GM21360 (cell line): ENCODE measurements around the gene RNF17.

Experiments used
- ATAC-seq: cut with Tn5 transposase; IDR thresholded peaks from one replicate; pipeline ENCODE4 v1.9.1; 2021; ENCODE audit warnings: mild to moderate bottlenecking, moderate library complexity; ENCODE audit not compliant: unreplicated experiment

The RNF17 gene

DNA sequence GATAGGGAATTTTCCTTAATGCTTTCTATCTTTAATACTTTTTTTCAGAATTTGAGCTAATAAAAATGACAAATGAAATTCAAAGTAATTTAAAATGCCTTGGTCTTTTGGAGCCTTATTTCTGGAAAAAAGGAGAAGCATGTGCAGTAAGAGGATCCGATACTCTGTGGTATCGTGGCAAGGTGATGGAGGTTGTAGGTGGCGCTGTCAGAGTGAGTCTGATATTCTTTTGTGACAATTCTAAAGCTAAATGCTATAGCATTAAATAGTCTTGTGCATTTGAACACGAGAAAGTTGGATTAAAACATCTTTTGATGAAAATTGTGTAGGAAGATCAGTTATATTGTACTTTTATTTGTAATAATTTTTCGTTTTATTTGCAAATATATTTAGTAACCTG, 95.0 kb downstream of the RNF17 start:
- no peak for ATAC-seq

DNA sequence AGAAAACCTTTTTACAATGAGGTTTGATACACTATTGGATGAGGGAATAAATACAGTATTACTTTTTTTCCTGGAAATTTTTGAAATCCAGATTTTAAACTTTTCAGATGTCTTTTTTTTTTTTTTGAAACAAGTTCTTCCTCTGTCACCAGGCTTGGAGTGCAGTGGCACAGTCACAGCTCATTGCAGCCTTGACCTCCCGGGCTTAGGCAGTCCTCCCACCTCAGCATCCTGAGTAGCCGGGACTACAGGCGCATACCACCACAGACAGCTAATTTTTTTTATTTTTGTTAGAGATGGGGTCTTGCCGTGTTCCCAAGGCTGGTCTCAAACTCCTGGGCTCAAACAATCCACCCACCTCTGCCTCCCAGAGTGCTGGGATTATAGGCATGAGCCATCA, 96.8 kb downstream of the RNF17 start:
- no peak for ATAC-seq

DNA sequence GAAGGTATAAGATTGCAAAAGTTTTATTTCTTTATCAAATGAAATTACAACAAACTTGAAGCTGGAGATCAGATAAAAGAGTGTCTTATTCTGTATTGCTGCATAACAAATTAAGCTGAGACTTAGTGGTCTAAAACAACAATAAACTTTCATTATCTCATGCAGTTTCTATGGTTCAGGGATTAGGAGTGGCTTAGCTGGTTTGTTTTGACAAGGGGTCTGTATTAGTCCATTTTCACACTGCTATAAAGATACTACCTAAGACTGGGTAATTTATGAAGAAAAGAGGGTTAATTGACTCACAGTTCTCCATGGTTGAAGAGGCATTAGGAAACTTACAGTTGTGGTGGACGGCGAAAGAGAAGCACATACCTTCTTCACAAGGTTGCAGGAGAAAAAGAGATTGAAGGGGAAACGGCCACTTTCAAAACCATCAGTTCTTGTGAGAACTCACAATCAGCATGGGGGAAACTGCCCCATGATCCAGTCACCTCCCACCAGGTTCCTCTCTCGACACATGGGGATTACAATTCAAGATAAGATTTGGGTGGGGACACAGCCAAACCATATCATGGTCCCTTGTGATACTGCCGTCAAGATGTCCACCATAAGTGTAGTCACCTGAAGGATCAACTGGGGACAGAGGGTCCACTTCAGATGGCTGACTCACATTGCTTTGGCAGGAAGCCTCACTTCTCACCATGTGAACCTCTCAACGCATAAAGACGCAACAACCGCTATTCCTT, 97.8 kb downstream of the RNF17 start:
- no peak for ATAC-seq

DNA sequence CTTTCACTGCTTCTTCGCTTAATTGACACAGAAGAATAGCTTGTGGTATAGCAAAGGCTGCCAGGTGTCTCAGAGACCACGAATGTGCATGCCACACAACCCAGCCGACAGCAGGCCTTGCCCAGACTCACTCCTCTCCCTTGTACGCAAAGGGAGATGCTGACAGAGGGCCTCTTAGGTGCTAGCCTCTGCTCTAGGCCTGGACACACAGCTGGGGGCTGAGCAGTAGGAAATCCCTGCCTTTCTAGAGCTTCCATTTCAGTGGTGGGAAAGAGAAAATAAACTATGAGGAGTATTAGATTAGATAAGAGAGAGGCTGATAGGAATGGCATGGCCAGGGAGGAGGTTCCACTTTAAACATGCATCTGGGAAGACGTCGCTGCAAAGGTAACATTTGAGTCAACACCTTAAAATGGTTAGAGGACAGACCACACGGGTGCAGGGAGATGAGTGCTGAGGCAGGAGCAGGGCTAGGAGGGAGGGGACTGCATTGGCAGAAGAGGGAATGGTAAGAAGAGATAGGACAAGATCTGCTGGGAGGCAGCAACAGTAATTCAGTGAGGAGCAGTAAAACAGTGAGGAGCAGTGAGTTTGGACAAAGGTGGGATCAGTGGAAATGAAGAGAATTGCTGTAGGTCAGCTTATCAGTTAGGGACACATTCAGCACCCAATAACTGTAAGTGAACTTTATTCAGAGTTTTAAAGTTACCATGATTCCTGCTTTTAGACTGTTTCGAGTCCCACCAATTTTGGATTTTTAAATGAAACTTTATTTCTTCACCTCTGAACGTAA, 100.0 kb downstream of the RNF17 start:
- no peak for ATAC-seq

DNA sequence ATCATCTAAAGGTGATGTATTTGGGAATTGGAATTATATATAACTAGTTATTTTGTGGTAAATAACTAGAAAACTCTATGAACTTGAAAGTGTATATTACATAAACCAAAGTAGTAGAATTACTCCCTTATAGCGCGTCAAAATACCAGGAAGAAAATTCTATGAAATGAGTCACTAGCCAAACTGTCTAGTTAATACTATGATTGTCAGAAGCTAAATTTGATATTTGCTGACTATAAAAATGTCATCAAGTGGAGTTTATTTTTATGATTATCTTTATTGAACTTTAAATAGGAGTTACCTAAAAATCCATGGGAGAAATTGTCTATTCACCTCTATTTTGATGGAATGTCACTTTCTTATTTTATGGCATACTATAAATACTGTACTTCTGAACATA, 100.6 kb downstream of the RNF17 start:
- no peak for ATAC-seq

DNA sequence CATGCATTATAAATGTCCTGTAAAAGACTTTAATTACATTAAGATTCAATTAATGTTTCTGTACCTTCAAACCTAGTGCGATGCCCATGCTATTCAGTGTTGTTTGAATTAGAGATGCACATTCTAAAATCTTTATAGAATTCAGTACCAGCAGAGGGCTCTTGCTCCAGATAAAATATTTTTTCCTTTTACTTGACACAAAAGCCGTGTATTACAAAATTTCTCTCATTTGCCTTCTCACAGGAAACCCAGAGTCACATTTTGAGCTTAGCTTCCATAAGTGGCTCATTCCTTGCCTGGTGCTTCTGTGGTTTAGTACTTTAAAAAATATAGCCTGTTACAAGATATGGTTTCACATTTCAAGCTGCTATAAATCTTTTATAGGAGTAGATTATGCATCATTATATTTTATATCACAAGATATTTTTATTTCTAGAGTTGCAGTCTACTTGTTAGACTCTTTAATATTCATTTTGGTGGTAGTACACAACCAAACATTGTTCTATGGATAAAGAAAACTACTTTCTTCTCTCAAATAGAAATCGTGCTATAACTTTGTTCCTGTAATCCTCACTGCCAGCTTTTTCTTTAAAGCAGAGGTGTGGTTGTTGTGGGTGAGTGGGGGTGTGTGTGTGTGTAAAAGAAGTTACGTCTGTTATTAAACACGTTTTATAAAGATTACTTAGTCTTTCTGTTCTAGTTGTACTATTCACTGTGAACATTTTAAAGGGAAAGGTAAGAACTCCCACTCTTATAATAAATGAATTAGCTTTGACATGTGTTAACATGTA, 101.4 kb downstream of the RNF17 start:
- ATAC-seq = no peak

DNA sequence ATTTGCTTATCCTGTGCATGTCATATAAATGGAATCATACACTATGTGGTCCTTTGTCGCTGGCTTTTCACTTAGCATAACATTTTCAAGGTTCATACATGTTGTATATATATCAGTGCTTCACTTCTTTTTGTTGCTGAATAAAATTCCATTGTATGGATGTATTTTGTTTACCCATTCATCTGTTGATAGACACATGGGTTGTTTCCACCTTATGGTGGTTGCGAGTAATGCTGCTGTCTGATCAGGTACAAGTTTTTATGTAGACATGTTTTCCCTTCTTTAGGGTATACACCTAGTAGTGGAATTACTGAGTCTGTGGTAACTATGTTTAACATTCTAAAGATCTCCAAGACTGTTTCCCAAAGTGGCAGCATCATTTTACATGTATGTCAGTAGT, 102.5 kb downstream of the RNF17 start:
- no peak for ATAC-seq

DNA sequence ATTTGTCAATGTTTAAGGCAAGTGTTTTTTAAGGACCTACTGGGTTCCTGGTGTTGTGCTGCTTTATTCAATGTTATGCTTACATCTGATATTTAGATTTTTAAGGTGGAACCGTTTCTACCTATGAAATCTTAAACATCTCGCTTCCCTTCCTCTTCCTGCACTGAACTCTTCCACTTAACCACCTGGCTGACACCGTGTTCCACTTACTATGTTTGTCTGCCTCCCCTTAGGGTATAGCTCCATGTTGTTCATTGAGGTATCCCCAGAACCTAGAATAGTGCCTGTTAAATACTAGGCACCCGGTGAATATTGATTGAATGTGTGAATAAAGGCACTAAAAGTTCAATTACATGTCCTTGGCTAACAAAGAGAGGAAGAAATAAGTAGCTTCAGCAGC, 104.9 kb downstream of the RNF17 start:
- ATAC-seq = no peak

DNA sequence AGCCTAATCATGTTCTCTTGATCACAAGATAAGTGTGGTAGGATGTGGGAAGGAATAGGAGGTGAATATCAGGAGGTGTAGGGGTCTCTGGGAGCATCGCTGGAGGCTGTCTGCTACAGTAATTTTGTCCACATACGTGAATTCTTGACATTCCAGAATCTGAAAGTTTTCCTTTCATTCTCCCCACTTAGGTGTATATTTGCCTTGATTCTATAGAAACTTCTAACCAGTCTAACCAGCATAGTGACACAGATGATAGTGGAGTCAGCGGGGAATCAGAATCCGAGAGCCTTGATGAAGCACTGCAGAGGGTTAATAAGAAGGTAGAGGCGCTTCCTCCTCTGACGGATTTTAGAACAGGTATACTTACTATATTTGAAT, 106.4 kb downstream of the RNF17 start:
- ATAC-seq = no peak

DNA sequence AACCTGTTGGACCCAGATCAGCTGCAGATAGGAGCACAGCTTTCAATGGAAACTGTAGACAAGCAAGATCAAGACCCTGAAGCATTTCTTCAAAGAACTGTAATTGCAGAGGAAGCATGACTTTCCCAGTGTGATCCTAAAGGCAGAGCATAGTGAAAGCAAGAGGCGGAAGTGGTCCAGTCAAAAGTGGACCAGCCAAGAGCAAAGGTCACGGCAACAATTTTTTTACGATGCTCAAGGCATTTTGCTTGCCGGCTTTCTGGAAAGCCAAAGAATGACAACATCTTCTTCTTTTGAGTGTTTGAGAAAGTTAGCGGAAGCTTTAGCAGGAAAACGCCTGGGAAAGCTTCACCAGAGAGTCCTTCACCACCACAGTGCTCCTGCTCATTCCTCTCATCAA, 111.6 kb downstream of the RNF17 start:
- ATAC-seq = no peak

DNA sequence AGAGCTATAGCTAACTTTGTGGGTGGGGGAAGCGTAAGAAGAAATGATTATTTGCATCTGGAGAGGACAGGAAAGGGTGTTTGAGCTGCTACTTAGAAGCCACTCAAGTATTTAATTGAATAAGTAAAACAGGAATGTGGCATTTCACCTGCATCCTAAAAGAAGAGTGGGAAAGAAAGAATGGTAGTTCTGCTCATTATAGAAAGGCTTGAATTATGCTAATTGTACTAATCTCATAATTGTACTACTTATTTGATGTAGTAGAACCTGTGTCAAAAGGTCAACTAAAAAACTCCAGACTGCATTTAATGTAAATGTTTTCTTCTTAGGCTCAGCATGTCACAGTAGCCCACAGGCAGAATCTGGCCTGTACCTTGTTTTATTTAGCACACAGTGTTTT, 113.6 kb downstream of the RNF17 start:
- ATAC-seq = no peak

DNA sequence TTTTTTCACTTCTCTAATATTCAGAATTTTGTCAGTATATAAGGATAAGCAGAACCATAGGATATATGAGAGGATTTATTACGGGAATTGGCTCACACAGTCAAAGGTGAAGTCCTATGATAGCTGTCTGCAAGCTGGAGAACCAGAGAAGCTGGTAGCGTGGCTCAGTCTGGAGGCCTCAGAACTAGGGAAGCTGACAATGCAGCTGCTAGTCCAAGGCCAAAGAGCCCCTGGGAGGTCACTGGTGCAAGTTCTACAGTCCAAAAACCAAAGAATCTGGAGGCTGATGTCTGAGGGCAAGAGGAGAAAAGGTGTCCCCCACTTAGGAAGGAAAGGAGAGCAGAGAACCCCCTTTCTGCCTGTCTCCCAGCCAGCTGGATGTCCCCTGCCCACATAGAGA, 114.4 kb downstream of the RNF17 start:
- ATAC-seq = no peak

DNA sequence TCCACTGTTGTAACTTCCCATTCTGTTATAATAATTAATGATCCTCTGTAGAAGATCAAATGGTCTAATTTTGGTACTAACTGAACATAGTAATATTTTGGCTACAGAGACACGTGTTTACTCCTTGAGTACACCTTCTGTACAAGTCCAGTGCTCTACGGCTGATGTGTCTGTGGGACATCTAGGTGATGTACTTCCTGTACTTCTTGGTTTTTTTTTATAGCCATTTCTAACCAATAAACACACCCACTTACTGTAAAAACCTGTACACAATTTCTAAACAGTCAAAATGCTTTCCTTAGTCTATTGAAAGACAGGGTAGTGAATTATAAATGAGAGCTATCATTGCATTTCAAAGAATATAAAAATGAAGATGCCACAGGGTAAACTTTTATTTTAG, 118.7 kb downstream of the RNF17 start:
- ATAC-seq = no peak

DNA sequence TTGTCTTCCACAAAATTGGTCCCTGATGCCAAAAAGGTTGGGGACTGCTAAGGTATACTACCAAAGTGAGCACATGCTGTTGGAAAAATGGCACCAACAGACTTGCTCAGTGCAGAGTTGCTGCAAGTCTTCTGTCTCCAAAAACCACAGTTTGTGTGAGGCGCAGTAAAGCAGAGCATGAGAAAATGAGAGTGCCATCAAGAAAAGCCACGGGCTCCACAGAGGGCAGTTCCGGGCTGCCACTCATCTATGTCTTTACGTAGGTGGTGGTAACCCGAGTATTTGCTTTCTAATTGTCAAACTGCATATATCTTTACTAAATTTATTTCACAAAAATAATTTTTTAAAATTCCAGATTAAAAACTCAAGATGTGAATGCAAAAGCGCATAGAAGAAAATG, 123.8 kb downstream of the RNF17 start:
- no peak for ATAC-seq

DNA sequence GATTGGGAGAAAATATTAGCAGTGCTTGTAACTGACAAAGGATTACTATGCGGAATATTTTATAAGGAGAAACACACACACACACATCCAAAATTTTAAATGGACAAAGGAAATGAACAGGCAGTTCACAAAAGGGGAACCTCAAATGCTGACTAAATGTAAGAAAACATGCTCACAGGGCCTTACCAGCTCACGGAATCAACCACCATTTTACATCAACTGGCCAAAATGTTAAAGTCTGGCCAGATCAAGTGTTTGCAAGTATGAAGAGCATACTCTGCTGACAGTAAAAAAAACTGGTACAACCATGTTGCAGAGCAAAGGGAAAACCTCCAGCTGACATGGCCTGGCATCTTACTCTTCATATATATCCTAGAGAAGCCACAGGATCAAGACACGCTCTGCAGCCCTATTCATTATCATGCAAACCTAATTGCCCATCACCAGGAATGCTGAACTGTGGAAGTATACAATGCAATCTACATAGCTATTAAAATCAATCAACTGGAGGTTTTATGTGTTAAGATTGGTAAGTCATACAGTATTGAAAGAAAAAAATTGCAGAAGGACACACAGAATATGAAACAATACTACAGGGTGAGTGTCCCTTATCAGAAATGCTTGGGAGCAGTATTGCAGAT, 124.4 kb downstream of the RNF17 start:
- ATAC-seq = no peak

DNA sequence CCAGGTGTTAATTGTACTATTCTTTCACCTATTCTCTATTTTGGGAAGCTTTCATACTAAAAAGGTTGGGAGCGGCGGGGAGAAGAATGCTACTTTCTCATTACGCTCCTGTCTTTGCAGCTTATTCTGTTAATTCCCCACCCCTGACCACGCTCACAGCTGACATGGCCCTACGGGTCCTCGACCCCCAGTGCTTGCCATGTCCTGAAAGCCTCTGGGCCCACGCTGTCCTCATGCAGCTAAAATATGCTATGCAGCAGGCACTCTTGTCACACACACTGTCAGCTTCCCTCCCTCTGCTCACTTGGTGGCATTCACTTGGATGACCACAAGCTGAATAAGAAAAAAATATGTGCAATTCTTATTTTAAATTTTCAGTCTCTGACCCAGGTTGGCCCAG, 126.3 kb downstream of the RNF17 start:
- ATAC-seq = no peak

DNA sequence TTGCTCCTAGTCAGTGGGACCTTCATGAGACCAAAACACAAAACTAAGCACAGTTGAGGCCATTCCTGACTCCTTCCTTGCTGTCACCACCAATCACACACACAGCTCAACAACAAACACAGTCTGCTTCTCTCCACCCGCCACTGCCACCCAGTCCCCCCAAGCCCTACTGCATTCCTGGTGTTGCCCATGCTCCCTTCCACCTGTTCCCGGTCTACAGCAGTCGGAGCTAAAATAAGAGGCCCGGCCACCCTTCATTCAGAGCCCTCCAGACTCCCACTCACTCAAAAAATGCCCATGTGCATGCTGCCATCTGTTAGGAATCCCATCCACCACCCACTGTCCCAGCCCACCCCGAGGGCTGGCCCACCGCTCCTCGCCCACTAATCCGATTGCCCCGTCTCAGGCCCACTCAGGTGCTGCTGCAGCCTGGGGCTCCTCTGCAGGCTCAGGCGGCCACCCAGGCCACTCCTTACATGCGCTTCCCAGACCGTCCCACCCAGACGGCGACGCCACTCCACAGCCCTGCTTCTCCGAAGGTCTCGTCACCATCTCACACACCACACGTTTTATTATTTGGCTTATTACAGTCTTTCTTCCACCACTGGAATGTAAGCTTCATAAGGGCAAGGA, 127.6 kb downstream of the RNF17 start:
- no peak for ATAC-seq

DNA sequence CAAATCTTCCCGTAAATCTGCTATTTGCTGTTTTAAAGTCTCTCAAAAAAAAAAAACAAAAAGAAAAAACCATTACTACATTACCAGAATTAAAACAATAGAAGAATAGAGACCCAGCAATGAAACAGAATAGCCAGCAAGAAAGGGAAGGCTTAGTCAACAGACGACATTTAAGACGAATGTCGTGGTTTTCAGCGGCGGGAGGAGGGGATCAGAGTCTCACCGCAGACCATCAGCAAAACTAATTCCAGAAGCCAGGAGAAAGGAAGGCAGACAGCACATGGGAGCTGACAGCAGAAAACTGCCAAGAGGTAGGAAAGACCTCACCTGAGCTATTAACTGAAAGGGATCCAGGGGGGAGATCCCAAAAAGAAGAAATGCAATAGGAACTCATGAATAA, 128.9 kb downstream of the RNF17 start:
- ATAC-seq = no peak

DNA sequence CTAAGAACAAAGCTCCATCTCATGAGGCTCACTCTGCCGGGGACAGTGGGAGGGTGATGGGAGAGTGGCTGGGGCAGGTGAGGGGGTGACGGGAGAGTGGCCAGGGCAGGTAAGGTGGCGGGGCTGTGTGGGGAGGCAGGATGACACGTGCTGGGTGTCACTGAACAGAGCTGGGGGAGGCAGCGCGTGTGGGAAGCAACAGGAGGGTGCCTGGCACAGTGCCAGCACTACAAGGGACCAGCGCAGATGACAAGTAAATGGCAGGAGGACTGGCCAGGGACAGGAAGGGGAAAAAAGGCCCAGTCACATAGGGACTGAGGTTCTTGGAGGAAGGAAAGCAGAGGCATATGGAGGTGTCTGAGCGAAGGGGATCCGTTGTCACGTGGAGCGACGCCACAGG, 129.9 kb downstream of the RNF17 start:
- ATAC-seq = no peak

DNA sequence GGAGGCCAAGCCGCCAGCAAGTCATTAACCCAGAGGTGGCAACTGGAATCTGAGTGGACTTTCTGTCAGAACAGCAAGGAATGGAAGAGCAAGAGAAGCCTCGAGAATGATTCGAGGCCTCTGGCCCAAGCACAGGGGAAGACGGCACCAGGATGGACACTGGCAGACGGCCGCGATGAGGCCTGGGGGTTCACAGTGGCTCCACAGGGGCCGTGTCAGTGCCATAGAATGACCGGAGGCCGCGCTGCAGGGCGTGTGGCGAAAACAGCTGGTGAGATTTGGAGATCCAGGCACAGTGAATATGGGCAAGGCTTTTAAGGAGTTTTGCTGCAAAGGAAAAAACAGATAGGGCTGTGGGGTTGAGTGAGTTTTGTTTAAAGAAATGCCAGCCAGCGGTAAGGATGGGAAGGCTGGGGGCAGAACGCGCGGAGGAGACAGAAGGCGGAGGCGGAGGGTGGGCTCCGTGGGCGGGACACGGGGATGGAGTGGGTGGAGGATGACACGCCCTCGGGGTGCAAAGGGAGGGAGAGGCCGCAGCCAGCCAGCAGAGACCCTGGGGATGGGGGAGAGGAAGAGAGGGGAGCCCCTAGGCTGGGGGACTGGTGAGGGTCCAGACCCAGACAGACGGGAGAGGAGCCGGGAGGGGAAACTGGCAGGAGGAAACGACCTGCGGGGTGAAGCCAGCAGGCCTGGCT, 130.5 kb downstream of the RNF17 start:
- ATAC-seq = no peak
